ENCODE results near the gene KLHL29. TPM values are rescaled to one million over a fixed set of nuclear protein-coding genes. Genes with fewer than 3 reads are reported as not detected.

The KLHL29 gene
- total RNA-seq, 1 donor from 2014 or later, result 8.0 TPM

- Mint-ChIP-seq H3K9me3 (ENCODE audit: low read depth) (no peaks in the 10 kb centered on the region), H3K27ac (ENCODE audit: unreplicated experiment) (no peak overlapping the region)
Measured at GRCh38 chr2:23435250-23436035, 50.5 kb downstream of the KLHL29 start.

GRCh38 chr2:23436346-23437098, 51.5 kb downstream of the KLHL29 start:
- no peak for DNase-seq (ENCODE audit: low spot score)
- Mint-ChIP-seq H3K27me3 (ENCODE audit: low read depth) (no peaks in the 10 kb centered on the region), H3K4me3 (ENCODE audit: unreplicated experiment) (no peak overlapping the region), H3K4me1 (ENCODE audit: low read depth) (peaks cover 19% of the 10 kb centered on the region), H3K36me3 (ENCODE audit: low read depth) (no peaks in the 10 kb centered on the region), H3K27ac (ENCODE audit: unreplicated experiment) (no peak overlapping the region), H3K9me3 (ENCODE audit: low read depth) (no peaks in the 10 kb centered on the region)
- no peak for TF ChIP-seq CTCF (IDR thresholded peaks at IDR 0.05)

More at GRCh38 chr2:23435250-23436035, 50.5 kb downstream of the KLHL29 start:
- Mint-ChIP-seq H3K4me3 (ENCODE audit: unreplicated experiment) (no peak overlapping the region), H3K36me3 (ENCODE audit: low read depth) (no peaks in the 10 kb centered on the region), H3K4me1 (ENCODE audit: low read depth) (peaks cover 22% of the 10 kb centered on the region), H3K27me3 (ENCODE audit: low read depth) (no peaks in the 10 kb centered on the region)
- DNase-seq (ENCODE audit: low spot score), result no peak
- TF ChIP-seq CTCF (IDR thresholded peaks at IDR 0.05), result no peak

- H3K4me3 Mint-ChIP-seq (ENCODE audit: unreplicated experiment), result no peak overlapping the region
- H3K4me1 Mint-ChIP-seq (ENCODE audit: low read depth), result peaks cover 6% of the 10 kb centered on the region
- H3K27me3 Mint-ChIP-seq (ENCODE audit: low read depth), result no peaks in the 10 kb centered on the region
- no peak overlapping the region for H3K27ac Mint-ChIP-seq (ENCODE audit: unreplicated experiment)
- no peak for DNase-seq (ENCODE audit: low spot score)
- no peak for TF ChIP-seq CTCF (IDR thresholded peaks at IDR 0.05)
- H3K9me3 Mint-ChIP-seq (ENCODE audit: low read depth), result no peaks in the 10 kb centered on the region
- H3K36me3 Mint-ChIP-seq (ENCODE audit: low read depth), result no peaks in the 10 kb centered on the region
Measured at GRCh38 chr2:23441414-23441813, 56.4 kb downstream of the KLHL29 start.

- no peaks in the 10 kb centered on the region for H3K9me3 Mint-ChIP-seq (ENCODE audit: low read depth)
- peaks cover 10% of the 10 kb centered on the region for H3K4me1 Mint-ChIP-seq (ENCODE audit: low read depth)
- no peak overlapping the region for H3K27ac Mint-ChIP-seq (ENCODE audit: unreplicated experiment)
- TF ChIP-seq CTCF (IDR thresholded peaks at IDR 0.05), result no peak
- no peak for DNase-seq (ENCODE audit: low spot score)
- H3K36me3 Mint-ChIP-seq (ENCODE audit: low read depth), result no peaks in the 10 kb centered on the region
- H3K4me3 Mint-ChIP-seq (ENCODE audit: unreplicated experiment), result no peak overlapping the region
- no peaks in the 10 kb centered on the region for H3K27me3 Mint-ChIP-seq (ENCODE audit: low read depth)
Measured at GRCh38 chr2:23445450-23445868, 60.5 kb downstream of the KLHL29 start.

GRCh38 chr2:23446916-23447315, 61.9 kb downstream of the KLHL29 start:
- DNase-seq (ENCODE audit: low spot score), result no peak
- no peak for TF ChIP-seq CTCF (IDR thresholded peaks at IDR 0.05)
- no peak overlapping the region for H3K27ac Mint-ChIP-seq (ENCODE audit: unreplicated experiment)
- H3K4me1 Mint-ChIP-seq (ENCODE audit: low read depth), result peaks cover 12% of the 10 kb centered on the region
- no peaks in the 10 kb centered on the region for H3K27me3 Mint-ChIP-seq (ENCODE audit: low read depth)
- no peaks in the 10 kb centered on the region for H3K36me3 Mint-ChIP-seq (ENCODE audit: low read depth)
- H3K4me3 Mint-ChIP-seq (ENCODE audit: unreplicated experiment), result no peak overlapping the region
- no peaks in the 10 kb centered on the region for H3K9me3 Mint-ChIP-seq (ENCODE audit: low read depth)

Measured in chondrocyte (in vitro differentiated cells).